Ascending aorta (tissue), 2 donors: ENCODE measurements around the gene SSTR4. TPM values are rescaled to one million over a fixed set of nuclear protein-coding genes. Genes with fewer than 3 reads are reported as not detected.
"Not testable (repeated sequence)": the region's sequence is repeated elsewhere in the genome, so short reads cannot be mapped to it uniquely, and the experiment has no call there.

ENCODE experiments used
- DNase-seq, 2 donors: peaks; one replicate each; pipeline ENCODE4 v3.0.0-alpha.2; 2019; ENCODE audit warnings: low spot score in 2 of 2
- H3K27ac ChIP-seq, 2 donors: fragments of 200-600 bp; sonication (generic); one replicate each; pipeline ENCODE4 v1.5.1; 2016 to 2017; ENCODE audit warnings: mild to moderate bottlenecking in 1 of 2
- H3K27me3 ChIP-seq: fragments of 200-600 bp; sonication (generic); one replicate; pipeline ENCODE4 v1.5.1; 2017
- H3K36me3 ChIP-seq, 2 donors: fragments of 200-600 bp; sonication (generic); one replicate each; pipeline ENCODE4 v1.5.1; 2016
- H3K4me1 ChIP-seq, 2 donors: fragments of 200-600 bp; sonication (generic); one replicate each; pipeline ENCODE4 v1.5.1; 2016 to 2017; ENCODE audit warnings: mild to moderate bottlenecking in 1 of 2
- H3K4me3 ChIP-seq, 2 donors: fragments of 200-600 bp; sonication (generic); one replicate each; pipeline ENCODE4 v1.5.1; 2016 to 2017; ENCODE audit warnings: mild to moderate bottlenecking in 1 of 2
- H3K9me3 ChIP-seq, 2 donors: fragments of 200-600 bp; sonication (generic); one replicate each; pipeline ENCODE4 v1.5.1; 2016
- CTCF ChIP-seq, 3 experiments: fragments of 200-600 bp in 2 of 3; fragments of 450-650 bp in 1 of 3; sonication (generic) in 2 of 3; IDR thresholded peaks; one replicate each; pipeline ENCODE4 v1.5.1; 2016 to 2019; ENCODE audit warnings: antibody characterized with exemption in 3 of 3, mild to moderate bottlenecking in 1 of 3, moderate library complexity in 1 of 3
- intact Hi-C: fragments of 100-400 bp; cut with DNase I; formaldehyde crosslinking; loops from one replicate; pipeline ENCODE4 v1.15.1; 2023
- total RNA-seq: library from RNA; depleted of rRNA; stranded (reverse); fragments of >200 nt; gene quantifications from one replicate; pipeline ENCODE4 v1.1.0, GENCODE V29; 2016

The SSTR4 gene
- total RNA-seq, 1 donor from 2014 or later: not detected

DNA sequence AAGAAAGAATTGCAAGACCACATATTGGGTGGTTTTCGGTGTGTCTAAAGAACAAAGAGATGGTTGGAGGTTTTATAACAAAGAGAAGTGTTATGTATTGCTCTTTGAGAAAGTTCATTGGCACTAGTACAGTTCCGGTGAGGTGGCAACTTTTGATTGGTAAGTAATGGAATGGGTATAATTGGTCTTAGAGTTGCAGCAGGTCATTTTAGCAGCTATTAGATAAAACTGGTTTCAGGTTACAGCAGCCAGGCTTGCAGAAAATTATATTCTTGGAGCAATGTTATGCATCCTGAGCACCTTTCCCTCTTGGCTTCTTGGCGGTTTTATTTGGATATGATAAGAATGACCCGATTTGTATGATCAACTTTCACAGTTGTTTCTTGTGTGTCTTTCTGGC is 12.3 kb upstream of the SSTR4 start:
- H3K4me3 ChIP-seq: no peak overlapping the region
- DNase-seq: no peak
- no peaks in the 10 kb centered on the region for H3K9me3 ChIP-seq
- TF ChIP-seq CTCF (IDR thresholded peaks at IDR 0.05): no peak
- intact Hi-C loops: no loop called here
- no peaks in the 10 kb centered on the region for H3K36me3 ChIP-seq
- H3K27ac ChIP-seq: no peak overlapping the region
- no peaks in the 10 kb centered on the region for H3K4me1 ChIP-seq
- no peaks in the 10 kb centered on the region for H3K27me3 ChIP-seq

DNA sequence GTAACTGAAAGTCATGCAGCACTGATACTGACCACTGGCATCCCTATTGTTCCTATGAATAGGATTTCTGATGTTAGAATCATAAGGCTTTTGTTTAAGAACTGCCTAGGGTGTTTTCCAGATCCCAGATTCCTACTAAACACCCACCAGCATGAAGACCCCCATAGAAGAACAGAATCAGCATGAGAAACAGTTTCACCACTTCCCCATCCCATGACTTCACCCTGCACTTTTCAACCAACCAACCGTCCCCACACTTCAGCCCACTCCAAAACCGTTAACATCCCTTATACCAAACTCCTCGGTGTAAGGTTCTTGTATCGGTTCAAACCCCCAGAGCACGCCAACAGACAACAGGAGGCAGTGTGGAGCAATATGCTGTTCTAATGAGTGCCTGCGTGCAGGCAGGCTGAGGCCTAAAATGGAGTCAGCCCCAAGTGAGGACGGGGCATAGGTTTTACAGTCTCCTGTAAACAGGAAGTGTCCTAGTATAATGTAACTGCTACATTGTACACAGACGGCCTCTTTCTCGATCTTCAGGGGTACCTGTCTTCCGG is 11.4 kb upstream of the SSTR4 start:
- no peak for DNase-seq

GRCh38 chr20:23024701-23025100 is 10.4 kb upstream of the SSTR4 start:
- H3K36me3 ChIP-seq: no peaks in the 10 kb centered on the region
- no peak overlapping the region for H3K27ac ChIP-seq

More for the DNA sequence above, 11.4 kb upstream of the SSTR4 start:
- H3K4me3 ChIP-seq: no peak overlapping the region
- TF ChIP-seq CTCF (IDR thresholded peaks at IDR 0.05): no peak
- H3K4me1 ChIP-seq: no peaks in the 10 kb centered on the region
- no peaks in the 10 kb centered on the region for H3K27me3 ChIP-seq
- H3K36me3 ChIP-seq: no peaks in the 10 kb centered on the region
- intact Hi-C loops: no loop called here
- no peaks in the 10 kb centered on the region for H3K9me3 ChIP-seq
- H3K27ac ChIP-seq: no peak overlapping the region

GRCh38 chr20:23025503-23025902 is 9.6 kb upstream of the SSTR4 start:
- H3K27ac ChIP-seq, H3K4me3 ChIP-seq, H3K36me3 ChIP-seq, H3K9me3 ChIP-seq, intact Hi-C loops, H3K27me3 ChIP-seq, H3K4me1 ChIP-seq: not testable (repeated sequence)
- peak in 1 of 2 donors; percentile 16 for DNase-seq

More at GRCh38 chr20:23024701-23025100, 10.4 kb upstream of the SSTR4 start:
- H3K4me1 ChIP-seq: no peaks in the 10 kb centered on the region
- intact Hi-C loops: no loop called here
- DNase-seq: no peak
- H3K9me3 ChIP-seq: no peaks in the 10 kb centered on the region
- no peak for TF ChIP-seq CTCF (IDR thresholded peaks at IDR 0.05)
- H3K27me3 ChIP-seq: no peaks in the 10 kb centered on the region
- H3K4me3 ChIP-seq: no peak overlapping the region

- H3K9me3 ChIP-seq: no peaks in the 10 kb centered on the region
- no peak for TF ChIP-seq CTCF (IDR thresholded peaks at IDR 0.05)
- intact Hi-C loops: no loop called here
- H3K4me3 ChIP-seq: no peak overlapping the region
- H3K36me3 ChIP-seq: no peaks in the 10 kb centered on the region
- H3K4me1 ChIP-seq: no peaks in the 10 kb centered on the region
- H3K27ac ChIP-seq: no peak overlapping the region
- DNase-seq: no peak
- no peaks in the 10 kb centered on the region for H3K27me3 ChIP-seq
Measured at GRCh38 chr20:23027721-23028120, 7.4 kb upstream of the SSTR4 start.

- no peak overlapping the region for H3K4me3 ChIP-seq
- no peaks in the 10 kb centered on the region for H3K4me1 ChIP-seq
- intact Hi-C loops: no loop called here
- H3K36me3 ChIP-seq: no peaks in the 10 kb centered on the region
- H3K27ac ChIP-seq: no peak overlapping the region
- H3K9me3 ChIP-seq: no peaks in the 10 kb centered on the region
- TF ChIP-seq CTCF (IDR thresholded peaks at IDR 0.05): no peak
- DNase-seq: no peak
- H3K27me3 ChIP-seq: no peaks in the 10 kb centered on the region
Measured at GRCh38 chr20:23028392-23028791, 6.7 kb upstream of the SSTR4 start.
